GM19351 (cell line): ENCODE data around the gene MICAL3.
"Not testable (repeated sequence)": the region's sequence is repeated elsewhere in the genome, so short reads cannot be mapped to it uniquely, and the experiment has no call there.

Source experiments
- ATAC-seq: cut with Tn5 transposase; IDR thresholded peaks from one replicate; pipeline ENCODE4 v1.9.1; 2021; ENCODE audit warnings: mild to moderate bottlenecking, moderate library complexity; ENCODE audit not compliant: unreplicated experiment

The MICAL3 gene

GRCh38 chr22:17941471-17942406 lies 82.6 kb downstream of the MICAL3 start:
- ATAC-seq: no peak

- no peak for ATAC-seq
Measured at GRCh38 chr22:17939579-17939978, 84.8 kb downstream of the MICAL3 start.

- ATAC-seq: no peak
Measured at GRCh38 chr22:17939011-17939410, 85.3 kb downstream of the MICAL3 start.

GRCh38 chr22:17938484-17938924 lies 85.9 kb downstream of the MICAL3 start:
- ATAC-seq: no peak

GRCh38 chr22:17932457-17932856 lies 91.9 kb downstream of the MICAL3 start:
- ATAC-seq: not testable (repeated sequence)

- ATAC-seq: no peak
Measured at GRCh38 chr22:17931400-17931825, 92.9 kb downstream of the MICAL3 start.

GRCh38 chr22:17930455-17931313 lies 93.7 kb downstream of the MICAL3 start:
- ATAC-seq: no peak

GRCh38 chr22:17929909-17930308 lies 94.5 kb downstream of the MICAL3 start:
- ATAC-seq: no peak

GRCh38 chr22:17928391-17928790 lies 96.0 kb downstream of the MICAL3 start:
- ATAC-seq: no peak

GRCh38 chr22:17927062-17927461 lies 97.3 kb downstream of the MICAL3 start:
- no peak for ATAC-seq

GRCh38 chr22:17926516-17926915 lies 97.8 kb downstream of the MICAL3 start:
- ATAC-seq: no peak

- no peak for ATAC-seq
Measured at GRCh38 chr22:17925431-17925841, 98.9 kb downstream of the MICAL3 start.

GRCh38 chr22:17924735-17925364 lies 99.5 kb downstream of the MICAL3 start:
- no peak for ATAC-seq

- no peak for ATAC-seq
Measured at GRCh38 chr22:17924076-17924475, 100.3 kb downstream of the MICAL3 start.

GRCh38 chr22:17922925-17923903 lies 101.1 kb downstream of the MICAL3 start:
- no peak for ATAC-seq

- no peak for ATAC-seq
Measured at GRCh38 chr22:17921871-17922821, 102.2 kb downstream of the MICAL3 start.

GRCh38 chr22:17920992-17921650 lies 103.2 kb downstream of the MICAL3 start:
- ATAC-seq: no peak

- no peak for ATAC-seq
Measured at GRCh38 chr22:17920145-17920605, 104.2 kb downstream of the MICAL3 start.
